Measurements from ENCODE around the gene SWAP70. TPM values are rescaled to one million over a fixed set of nuclear protein-coding genes. Genes with fewer than 3 reads are reported as not detected.

Gene SWAP70
- total and polyA plus RNA-seq, 2 donors (not counting 1 experiment from before 2014, with no cell fraction given): 45.1 to 74.4 TPM

GRCh38 chr11:9722893-9723292, 59.0 kb downstream of the SWAP70 start:
- Histone ChIP-seq H3K27ac (ENCODE audit: insufficient read depth, low read length) (no peak overlapping the region), H3K27me3 (ENCODE audit: control insufficient read depth, insufficient read depth, low read length) (no peaks in the 10 kb centered on the region), H3K79me2 (ENCODE audit: control insufficient read depth, insufficient read depth, low read length) (peaks cover 1% of the 10 kb centered on the region), H3K4me3 (replicated peaks in 1 of 4; ENCODE audit: control extremely low read depth in 1 of 4, insufficient read depth in 1 of 4, low read depth in 3 of 4, low read length in 4 of 4) (no peak overlapping the region), H3K4me2 (ENCODE audit: extremely low read depth, insufficient read depth, low read length) (no peak overlapping the region), H3K9me3 (ENCODE audit: control insufficient read depth, insufficient read depth, low read depth, low read length) (no peaks in the 10 kb centered on the region), H3K4me1 (ENCODE audit: control insufficient read depth, extremely low read depth, insufficient read depth, low read length) (peaks cover 2% of the 10 kb centered on the region), H4K20me1 (ENCODE audit: control insufficient read depth, extremely low read depth, insufficient read depth, low read length) (no peaks in the 10 kb centered on the region), H3K9ac (ENCODE audit: insufficient read depth, low read length) (no peak overlapping the region), H3K36me3 (ENCODE audit: control insufficient read depth, insufficient read depth, low read length) (no peaks in the 10 kb centered on the region), H2AFZ (ENCODE audit: low read length) (no peak overlapping the region)
- no peak for DNase-seq (ENCODE audit: low read depth in 2 of 2)
- no peak for TF ChIP-seq EZH2 (IDR thresholded peaks at IDR 0.05; ENCODE audit: low read length, missing control alignments)
- TF ChIP-seq, protein P1, sequence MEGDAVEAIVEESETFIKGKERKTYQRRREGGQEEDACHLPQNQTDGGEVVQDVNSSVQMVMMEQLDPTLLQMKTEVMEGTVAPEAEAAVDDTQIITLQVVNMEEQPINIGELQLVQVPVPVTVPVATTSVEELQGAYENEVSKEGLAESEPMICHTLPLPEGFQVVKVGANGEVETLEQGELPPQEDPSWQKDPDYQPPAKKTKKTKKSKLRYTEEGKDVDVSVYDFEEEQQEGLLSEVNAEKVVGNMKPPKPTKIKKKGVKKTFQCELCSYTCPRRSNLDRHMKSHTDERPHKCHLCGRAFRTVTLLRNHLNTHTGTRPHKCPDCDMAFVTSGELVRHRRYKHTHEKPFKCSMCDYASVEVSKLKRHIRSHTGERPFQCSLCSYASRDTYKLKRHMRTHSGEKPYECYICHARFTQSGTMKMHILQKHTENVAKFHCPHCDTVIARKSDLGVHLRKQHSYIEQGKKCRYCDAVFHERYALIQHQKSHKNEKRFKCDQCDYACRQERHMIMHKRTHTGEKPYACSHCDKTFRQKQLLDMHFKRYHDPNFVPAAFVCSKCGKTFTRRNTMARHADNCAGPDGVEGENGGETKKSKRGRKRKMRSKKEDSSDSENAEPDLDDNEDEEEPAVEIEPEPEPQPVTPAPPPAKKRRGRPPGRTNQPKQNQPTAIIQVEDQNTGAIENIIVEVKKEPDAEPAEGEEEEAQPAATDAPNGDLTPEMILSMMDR (conservative IDR thresholded peaks at IDR 0.05 in 1 of 2, IDR thresholded peaks at IDR 0.05 in 1 of 2; ENCODE audit: low read depth in 1 of 2, low read length in 2 of 2): no peak

GRCh38 chr11:9726321-9727022, 62.6 kb downstream of the SWAP70 start:
- H3K27me3 ChIP-seq (ENCODE audit: control insufficient read depth, insufficient read depth, low read length): no peaks in the 10 kb centered on the region
- H3K9me3 ChIP-seq (ENCODE audit: control insufficient read depth, insufficient read depth, low read depth, low read length): no peaks in the 10 kb centered on the region
- peak overlapping the region; percentile 2 for H3K4me2 ChIP-seq (ENCODE audit: extremely low read depth, insufficient read depth, low read length)
- TF ChIP-seq EZH2 (IDR thresholded peaks at IDR 0.05; ENCODE audit: low read length, missing control alignments): no peak
- TF ChIP-seq, protein P1 (conservative IDR thresholded peaks at IDR 0.05 in 1 of 2, IDR thresholded peaks at IDR 0.05 in 1 of 2; ENCODE audit: low read depth in 1 of 2, low read length in 2 of 2): no peak
- H3K36me3 ChIP-seq (ENCODE audit: control insufficient read depth, insufficient read depth, low read length): peaks cover 4% of the 10 kb centered on the region
- no peak overlapping the region for H2AFZ ChIP-seq (ENCODE audit: low read length)
- H3K79me2 ChIP-seq (ENCODE audit: control insufficient read depth, insufficient read depth, low read length): no peaks in the 10 kb centered on the region
- H3K27ac ChIP-seq (ENCODE audit: insufficient read depth, low read length): no peak overlapping the region
- H3K4me3 ChIP-seq (replicated peaks in 1 of 4; ENCODE audit: control extremely low read depth in 1 of 4, insufficient read depth in 1 of 4, low read depth in 3 of 4, low read length in 4 of 4): no peak overlapping the region
- no peak overlapping the region for H3K9ac ChIP-seq (ENCODE audit: insufficient read depth, low read length)
- no peaks in the 10 kb centered on the region for H4K20me1 ChIP-seq (ENCODE audit: control insufficient read depth, extremely low read depth, insufficient read depth, low read length)
- peak; percentile 57 to 91 for DNase-seq (ENCODE audit: low read depth in 2 of 2)
- H3K4me1 ChIP-seq (ENCODE audit: control insufficient read depth, extremely low read depth, insufficient read depth, low read length): peaks cover 2% of the 10 kb centered on the region

- Histone ChIP-seq H3K4me1 (ENCODE audit: control insufficient read depth, extremely low read depth, insufficient read depth, low read length) (peaks cover 2% of the 10 kb centered on the region), H3K9me3 (ENCODE audit: control insufficient read depth, insufficient read depth, low read depth, low read length) (no peaks in the 10 kb centered on the region), H3K27me3 (ENCODE audit: control insufficient read depth, insufficient read depth, low read length) (no peaks in the 10 kb centered on the region), H2AFZ (ENCODE audit: low read length) (no peak overlapping the region), H3K9ac (ENCODE audit: insufficient read depth, low read length) (no peak overlapping the region), H3K4me3 (replicated peaks in 1 of 4; ENCODE audit: control extremely low read depth in 1 of 4, insufficient read depth in 1 of 4, low read depth in 3 of 4, low read length in 4 of 4) (no peak overlapping the region), H3K79me2 (ENCODE audit: control insufficient read depth, insufficient read depth, low read length) (no peaks in the 10 kb centered on the region), H3K27ac (ENCODE audit: insufficient read depth, low read length) (no peak overlapping the region), H4K20me1 (ENCODE audit: control insufficient read depth, extremely low read depth, insufficient read depth, low read length) (no peaks in the 10 kb centered on the region), H3K4me2 (ENCODE audit: extremely low read depth, insufficient read depth, low read length) (no peak overlapping the region), H3K36me3 (ENCODE audit: control insufficient read depth, insufficient read depth, low read length) (peaks cover 11% of the 10 kb centered on the region)
- no peak for DNase-seq (ENCODE audit: low read depth in 2 of 2)
- TF ChIP-seq, protein P1 (conservative IDR thresholded peaks at IDR 0.05 in 1 of 2, IDR thresholded peaks at IDR 0.05 in 1 of 2; ENCODE audit: low read depth in 1 of 2, low read length in 2 of 2): no peak
- no peak for TF ChIP-seq EZH2 (IDR thresholded peaks at IDR 0.05; ENCODE audit: low read length, missing control alignments)
These were observed 64.2 kb downstream of the SWAP70 start for GRCh38 chr11:9728058-9728457.

Measured in fibroblast of lung (primary cell).